ENCODE measurements around the gene MED9.

- TF ChIP-seq CTCF (IDR thresholded peaks at IDR 0.05) (no peak), POLR2A (IDR thresholded peaks at IDR 0.05) (no peak)
Observed at GRCh38 chr17:17447264-17447663, 29.5 kb upstream of the MED9 start.

Data from vagina (tissue), 2 donors.